ENCODE data around the gene COBL. TPM values are rescaled to one million over a fixed set of nuclear protein-coding genes. Genes with fewer than 3 reads are reported as not detected.
A peak's percentile ranks its signal among the peaks of the same experiment; 100 is the strongest.

The COBL gene
- polyA plus RNA-seq, 1 donor (not counting 4 experiments of a cell fraction or from before 2014, with no cell fraction given), result 4.5 TPM

DNA sequence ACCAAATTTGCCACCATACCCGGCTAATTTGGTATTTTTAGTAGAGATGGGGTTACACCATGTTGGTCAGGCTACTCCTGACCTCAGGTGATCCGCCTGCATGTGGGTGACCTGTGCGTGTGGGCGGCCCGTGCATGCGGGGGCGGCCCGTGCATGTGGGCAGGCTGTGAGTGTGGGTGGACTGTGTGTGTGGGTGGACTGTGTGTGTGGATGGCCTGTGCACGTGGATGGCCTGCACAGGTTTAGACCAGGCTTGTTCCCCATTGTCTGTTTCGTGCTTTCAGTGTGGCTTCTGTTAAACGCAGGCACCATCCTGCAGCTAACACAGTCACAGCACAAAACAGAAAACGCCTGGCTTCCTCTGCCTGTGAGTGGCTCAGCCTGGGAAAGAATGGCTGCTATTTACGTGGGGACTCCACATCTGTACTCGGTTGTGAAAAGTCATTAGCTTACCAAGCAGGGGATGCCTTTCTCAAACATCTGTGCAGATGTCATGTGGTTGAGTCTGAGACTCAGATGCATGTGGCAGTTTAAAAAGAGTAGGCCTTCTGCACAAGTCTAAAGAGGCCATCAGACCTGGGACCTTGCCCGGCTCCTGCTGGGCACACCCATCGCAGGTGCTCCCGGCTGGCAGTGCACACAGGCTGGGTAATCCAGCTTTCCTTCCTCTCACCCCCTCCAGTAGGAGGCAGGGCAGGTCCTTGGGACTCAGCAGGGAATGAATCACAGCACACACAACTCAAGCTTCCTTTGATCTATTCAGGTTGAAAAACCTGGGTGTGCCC lies 91.6 kb downstream of the COBL start:
- Histone ChIP-seq H3K9ac (ENCODE audit: control insufficient read depth, extremely low read depth, insufficient read depth, low read length) (no peak overlapping the region), H3K27ac (ENCODE audit: control insufficient read depth, insufficient read depth, low read length) (no peak overlapping the region), H3K4me3 (ENCODE audit: control insufficient read depth in 2 of 3, extremely low read depth in 1 of 3, insufficient read depth in 2 of 3, low read depth in 1 of 3, low read length in 3 of 3) (no peak overlapping the region), H3K9me3 (ENCODE audit: control insufficient read depth, low read depth, low read length) (no peaks in the 10 kb centered on the region), H4K20me1 (ENCODE audit: control insufficient read depth, extremely low read depth, insufficient read depth, low read length) (no peaks in the 10 kb centered on the region), H3K4me1 (ENCODE audit: control insufficient read depth, extremely low read depth, insufficient read depth, low read length) (peaks cover 21% of the 10 kb centered on the region), H2AFZ (ENCODE audit: control insufficient read depth, low read length) (no peak overlapping the region), H3K79me2 (ENCODE audit: control insufficient read depth, insufficient read depth, low read length) (no peaks in the 10 kb centered on the region), H3K36me3 (ENCODE audit: control insufficient read depth in 2 of 2, extremely low read depth in 1 of 2, insufficient read depth in 2 of 2, low read length in 2 of 2) (no peaks in the 10 kb centered on the region), H3K27me3 (ENCODE audit: control insufficient read depth, extremely low read depth, insufficient read depth, low read length) (peaks cover 9% of the 10 kb centered on the region), H3K4me2 (ENCODE audit: control insufficient read depth, extremely low read depth, insufficient read depth, low read depth, low read length) (no peak overlapping the region), H3K9me1 (ENCODE audit: control insufficient read depth, extremely low read depth, insufficient read depth, low read length) (no peaks in the 10 kb centered on the region)
- peak; percentile 21 for DNase-seq (ENCODE audit: low read depth, low spot score)
- FAIRE-seq, result peak; percentile 69
- TF ChIP-seq EZH2 (IDR thresholded peaks at IDR 0.05; ENCODE audit: low read length), result no peak
- TF ChIP-seq CTCF (optimal IDR thresholded peaks at IDR 0.05 in 1 of 3, IDR thresholded peaks at IDR 0.05 in 1 of 3, conservative IDR thresholded peaks at IDR 0.05 in 1 of 3; ENCODE audit: extremely low read depth in 1 of 3, insufficient read depth in 2 of 3, low read length in 3 of 3), result peak; percentile 82 to 91 (median 85)
- dilution Hi-C loops (cut with MboI; ENCODE audit: extremely low pct_ligation_motif_present, low sequenced_read_pairs), result no loop called here

DNA sequence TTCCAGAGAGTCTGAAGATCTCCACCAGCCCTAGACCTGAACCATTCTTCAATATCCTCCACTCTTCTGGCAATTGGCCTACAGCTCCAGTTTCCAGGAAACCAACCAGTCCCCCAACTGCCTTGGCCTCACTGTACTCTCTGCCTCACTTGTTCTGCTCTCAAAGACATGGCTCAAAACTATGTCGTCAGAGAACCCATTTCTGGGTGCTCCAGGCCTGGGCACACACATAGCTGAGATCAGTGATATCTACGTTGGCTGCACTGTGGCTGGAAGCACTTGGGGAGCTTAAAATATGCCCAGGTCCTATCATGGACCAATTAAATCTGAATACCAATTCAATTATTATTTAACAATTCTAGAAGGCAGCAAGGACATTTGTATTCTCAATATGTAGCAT lies 93.1 kb downstream of the COBL start:
- Histone ChIP-seq H3K4me2 (ENCODE audit: control insufficient read depth, extremely low read depth, insufficient read depth, low read depth, low read length) (no peak overlapping the region), H3K27me3 (ENCODE audit: control insufficient read depth, extremely low read depth, insufficient read depth, low read length) (no peaks in the 10 kb centered on the region), H3K9me1 (ENCODE audit: control insufficient read depth, extremely low read depth, insufficient read depth, low read length) (no peaks in the 10 kb centered on the region), H3K36me3 (ENCODE audit: control insufficient read depth in 2 of 2, extremely low read depth in 1 of 2, insufficient read depth in 2 of 2, low read length in 2 of 2) (no peaks in the 10 kb centered on the region), H3K79me2 (ENCODE audit: control insufficient read depth, insufficient read depth, low read length) (no peaks in the 10 kb centered on the region), H3K27ac (ENCODE audit: control insufficient read depth, insufficient read depth, low read length) (no peak overlapping the region), H2AFZ (ENCODE audit: control insufficient read depth, low read length) (no peak overlapping the region), H3K9ac (ENCODE audit: control insufficient read depth, extremely low read depth, insufficient read depth, low read length) (no peak overlapping the region), H3K4me1 (ENCODE audit: control insufficient read depth, extremely low read depth, insufficient read depth, low read length) (peaks cover 21% of the 10 kb centered on the region), H4K20me1 (ENCODE audit: control insufficient read depth, extremely low read depth, insufficient read depth, low read length) (no peaks in the 10 kb centered on the region), H3K9me3 (ENCODE audit: control insufficient read depth, low read depth, low read length) (no peaks in the 10 kb centered on the region), H3K4me3 (ENCODE audit: control insufficient read depth in 2 of 3, extremely low read depth in 1 of 3, insufficient read depth in 2 of 3, low read depth in 1 of 3, low read length in 3 of 3) (no peak overlapping the region)
- FAIRE-seq (no peak), DNase-seq (ENCODE audit: low read depth, low spot score) (no peak)
- no peak for TF ChIP-seq CTCF (optimal IDR thresholded peaks at IDR 0.05 in 1 of 3, IDR thresholded peaks at IDR 0.05 in 1 of 3, conservative IDR thresholded peaks at IDR 0.05 in 1 of 3; ENCODE audit: extremely low read depth in 1 of 3, insufficient read depth in 2 of 3, low read length in 3 of 3)
- TF ChIP-seq EZH2 (IDR thresholded peaks at IDR 0.05; ENCODE audit: low read length), result no peak
- dilution Hi-C loops (cut with MboI; ENCODE audit: extremely low pct_ligation_motif_present, low sequenced_read_pairs), result no loop called here
